NK-92 treated with Interleukin-12 subunit alpha and Interleukin-12 subunit beta, amount 100 ng/mL, for 24 hours (cell line): Measurements from ENCODE around the gene DEPDC5.

Experiments
- DNase-seq: peaks from one replicate; lab custom pipeline; 2025; lab: John Stamatoyannopoulos, UW

Gene DEPDC5

GRCh38 chr22:31852691-31853421 is 99.0 kb downstream of the DEPDC5 start:
- no peak for DNase-seq

GRCh38 chr22:31853736-31854495 is 100.1 kb downstream of the DEPDC5 start:
- no peak for DNase-seq

- DNase-seq = no peak
These were observed 103.4 kb downstream of the DEPDC5 start for GRCh38 chr22:31857247-31857646.

- DNase-seq = no peak
These were observed 107.5 kb downstream of the DEPDC5 start for GRCh38 chr22:31861226-31861840.

GRCh38 chr22:31866918-31867317 is 113.1 kb downstream of the DEPDC5 start:
- DNase-seq = no peak

- no peak for DNase-seq
These were observed 113.8 kb downstream of the DEPDC5 start for GRCh38 chr22:31867386-31868153.

- DNase-seq = no peak
These were observed 115.9 kb downstream of the DEPDC5 start for GRCh38 chr22:31869739-31870138.

GRCh38 chr22:31870890-31871289 is 117.1 kb downstream of the DEPDC5 start:
- DNase-seq = no peak

- DNase-seq = no peak
These were observed 117.7 kb downstream of the DEPDC5 start for GRCh38 chr22:31871480-31871879.

- no peak for DNase-seq
These were observed 118.4 kb downstream of the DEPDC5 start for GRCh38 chr22:31872209-31872608.

GRCh38 chr22:31874821-31875220 is 121.0 kb downstream of the DEPDC5 start:
- no peak for DNase-seq

GRCh38 chr22:31876156-31876920 is 122.5 kb downstream of the DEPDC5 start:
- no peak for DNase-seq

GRCh38 chr22:31879585-31879984 is 125.8 kb downstream of the DEPDC5 start:
- no peak for DNase-seq

GRCh38 chr22:31881200-31881599 is 127.4 kb downstream of the DEPDC5 start:
- no peak for DNase-seq

- no peak for DNase-seq
These were observed 128.0 kb downstream of the DEPDC5 start for GRCh38 chr22:31881865-31882264.

- DNase-seq = no peak
These were observed 129.2 kb downstream of the DEPDC5 start for GRCh38 chr22:31882971-31883370.

GRCh38 chr22:31883989-31884388 is 130.2 kb downstream of the DEPDC5 start:
- no peak for DNase-seq

GRCh38 chr22:31891366-31892079 is 137.7 kb downstream of the DEPDC5 start:
- DNase-seq = no peak

- DNase-seq = no peak
These were observed 138.2 kb downstream of the DEPDC5 start for GRCh38 chr22:31892080-31892433.

- no peak for DNase-seq
These were observed 139.6 kb downstream of the DEPDC5 start for GRCh38 chr22:31893460-31893859.
